GM19324 (cell line): Measurements from ENCODE around the gene DCP2.

ENCODE experiments used
- ATAC-seq: cut with Tn5 transposase; IDR thresholded peaks from one replicate; pipeline ENCODE4 v1.9.1; 2021; ENCODE audit warnings: mild to moderate bottlenecking, moderate library complexity; ENCODE audit not compliant: unreplicated experiment, low FRiP score

The DCP2 gene

GRCh38 chr5:113017881-113018635 is 41.5 kb downstream of the DCP2 start:
- ATAC-seq: no peak

DNA sequence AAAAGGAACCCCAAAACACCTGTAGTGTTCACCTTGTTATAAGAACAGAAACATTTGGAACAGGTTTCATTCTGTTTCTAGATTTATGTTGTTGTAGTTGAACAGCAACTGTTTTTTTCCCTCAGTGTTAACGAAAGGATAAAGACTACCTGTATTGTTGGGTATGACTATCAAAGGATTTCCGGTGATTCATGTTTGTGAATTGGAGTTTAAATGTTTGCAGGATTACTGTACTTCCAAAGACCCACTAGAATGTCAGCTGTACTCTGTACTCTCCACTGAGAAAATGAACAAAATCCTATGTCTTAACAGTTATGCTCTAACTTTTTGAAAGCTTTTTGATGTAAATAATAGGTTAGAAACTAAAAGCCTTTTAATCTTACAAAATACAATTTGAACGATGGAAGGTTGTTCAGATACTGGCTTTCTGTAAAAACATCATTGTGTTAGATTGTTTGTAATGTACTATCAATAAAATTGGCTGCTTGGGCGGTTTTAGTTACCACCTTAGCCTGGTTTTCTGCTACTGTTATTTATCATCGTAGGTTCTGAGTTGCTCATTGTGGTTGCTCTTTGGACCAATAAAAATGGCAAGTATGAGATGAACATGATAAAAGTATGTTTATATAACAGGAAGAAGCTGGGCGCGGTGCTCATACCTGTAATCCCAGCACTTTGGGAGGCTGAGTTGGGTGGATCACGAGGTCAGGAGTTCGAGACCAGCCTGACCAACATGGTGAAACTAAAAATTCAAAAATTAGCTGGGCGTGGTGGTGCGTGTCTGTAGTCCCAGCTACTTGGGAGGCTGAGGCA is 44.1 kb downstream of the DCP2 start:
- no peak for ATAC-seq

- ATAC-seq: peak; percentile 67
Observed at GRCh38 chr5:113022661-113023060, 46.1 kb downstream of the DCP2 start.

GRCh38 chr5:113024076-113024697 is 47.6 kb downstream of the DCP2 start:
- no peak for ATAC-seq

GRCh38 chr5:113025596-113025995 is 49.0 kb downstream of the DCP2 start:
- no peak for ATAC-seq

DNA sequence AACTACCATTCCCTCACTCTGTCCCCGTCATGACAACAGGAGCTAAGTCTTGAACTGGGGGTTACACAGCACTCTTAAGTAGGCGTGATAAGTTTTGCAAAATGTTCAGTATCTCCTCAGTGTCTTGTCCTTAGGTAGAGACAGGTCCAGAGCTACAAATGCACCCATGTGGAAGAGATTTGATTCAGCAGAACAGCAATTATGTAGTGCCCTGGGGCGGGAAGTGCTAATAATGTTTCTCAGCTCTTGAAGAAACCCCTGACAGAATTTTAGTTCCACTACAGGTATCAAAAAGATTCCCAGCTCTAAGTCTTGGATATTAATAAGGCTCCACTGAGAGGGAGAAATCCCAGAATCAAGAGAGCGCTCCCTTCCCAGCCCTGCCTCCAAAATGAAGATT is 49.6 kb downstream of the DCP2 start:
- no peak for ATAC-seq

- no peak for ATAC-seq
Observed at GRCh38 chr5:113027015-113027414, 50.4 kb downstream of the DCP2 start.

GRCh38 chr5:113027431-113027830 is 50.8 kb downstream of the DCP2 start:
- no peak for ATAC-seq

- ATAC-seq: no peak
Observed at GRCh38 chr5:113029614-113030013, 53.0 kb downstream of the DCP2 start.

DNA sequence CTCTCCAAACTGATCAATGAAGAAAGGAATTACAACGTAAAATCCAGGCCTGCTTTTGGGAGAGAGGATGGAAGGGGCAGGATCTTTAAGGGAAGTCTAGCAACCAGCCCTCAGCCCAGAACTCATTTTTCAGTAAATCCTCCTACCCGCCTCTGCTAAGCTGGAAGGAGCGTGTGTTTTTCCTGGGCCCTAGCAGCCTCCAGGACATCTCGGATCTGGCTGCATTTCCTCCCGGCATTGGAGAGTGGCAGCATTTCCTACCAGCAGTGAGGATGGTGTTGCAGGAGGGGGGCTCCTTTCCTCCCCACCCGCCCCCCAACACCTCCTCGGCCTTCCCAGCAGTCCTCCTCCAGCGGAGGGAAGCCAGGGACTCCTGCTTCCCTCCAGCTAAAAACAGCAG is 54.5 kb downstream of the DCP2 start:
- ATAC-seq: no peak

- no peak for ATAC-seq
Observed at GRCh38 chr5:113031557-113031956, 55.0 kb downstream of the DCP2 start.

GRCh38 chr5:113034182-113034773 is 57.7 kb downstream of the DCP2 start:
- ATAC-seq: no peak

DNA sequence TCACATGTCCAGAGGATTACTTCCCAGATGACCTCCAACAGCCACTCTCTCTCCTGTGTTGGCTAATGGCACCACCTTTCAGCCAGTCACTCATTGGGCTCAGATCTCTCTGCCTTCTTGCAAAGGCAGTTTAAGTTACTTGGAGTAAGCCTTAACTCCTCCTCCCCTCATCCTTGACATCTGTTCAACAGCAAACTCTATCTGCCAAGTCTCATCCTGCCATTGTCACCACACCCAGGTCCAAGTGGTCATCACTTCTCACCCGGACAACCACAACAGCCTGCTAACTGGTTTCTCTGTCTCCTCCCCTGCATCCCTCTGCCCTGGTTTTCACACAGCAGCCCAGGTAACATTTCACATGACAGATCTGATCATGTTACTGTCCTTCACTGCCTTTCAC is 58.5 kb downstream of the DCP2 start:
- ATAC-seq: no peak

DNA sequence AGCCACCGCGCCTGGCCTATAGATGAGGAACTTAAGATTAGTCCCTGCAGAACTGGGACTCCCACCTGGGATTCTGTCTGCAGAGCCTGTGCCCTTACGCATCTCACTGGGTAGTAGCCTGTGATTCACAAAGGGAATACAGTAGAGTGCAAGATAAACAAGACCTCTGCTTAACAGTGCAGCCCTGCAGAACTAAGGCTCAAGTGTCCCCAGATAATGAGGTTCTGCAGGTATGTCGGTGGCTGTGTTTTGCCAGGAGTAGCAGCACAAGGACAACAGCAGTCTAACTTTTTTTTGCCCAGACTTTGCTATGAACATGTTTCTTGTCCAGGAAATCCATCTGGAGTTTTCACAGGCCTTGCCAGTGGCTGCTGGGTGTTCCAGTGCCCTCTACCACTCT is 59.7 kb downstream of the DCP2 start:
- ATAC-seq: no peak

DNA sequence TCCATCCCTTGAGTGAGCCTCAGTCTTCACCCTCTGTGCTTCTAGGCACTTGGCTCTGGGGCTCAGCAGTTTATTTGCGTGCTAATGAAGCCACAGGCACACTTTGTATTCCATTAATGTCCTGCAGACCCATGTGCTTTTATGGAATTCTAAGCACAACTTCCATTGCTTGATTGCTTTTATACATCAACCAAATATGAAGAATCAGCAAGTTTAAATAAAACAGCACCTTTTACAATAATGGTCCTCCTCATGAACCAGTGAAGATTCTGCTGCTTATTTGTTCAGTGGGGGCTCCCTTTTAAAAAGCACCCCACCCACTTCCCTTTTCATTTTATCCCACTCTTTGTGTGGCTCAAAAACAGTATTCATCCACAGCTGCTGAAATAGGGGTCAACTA is 60.2 kb downstream of the DCP2 start:
- ATAC-seq: no peak

- no peak for ATAC-seq
Observed at GRCh38 chr5:113038136-113038535, 61.5 kb downstream of the DCP2 start.

- no peak for ATAC-seq
Observed at GRCh38 chr5:113038714-113039113, 62.1 kb downstream of the DCP2 start.

DNA sequence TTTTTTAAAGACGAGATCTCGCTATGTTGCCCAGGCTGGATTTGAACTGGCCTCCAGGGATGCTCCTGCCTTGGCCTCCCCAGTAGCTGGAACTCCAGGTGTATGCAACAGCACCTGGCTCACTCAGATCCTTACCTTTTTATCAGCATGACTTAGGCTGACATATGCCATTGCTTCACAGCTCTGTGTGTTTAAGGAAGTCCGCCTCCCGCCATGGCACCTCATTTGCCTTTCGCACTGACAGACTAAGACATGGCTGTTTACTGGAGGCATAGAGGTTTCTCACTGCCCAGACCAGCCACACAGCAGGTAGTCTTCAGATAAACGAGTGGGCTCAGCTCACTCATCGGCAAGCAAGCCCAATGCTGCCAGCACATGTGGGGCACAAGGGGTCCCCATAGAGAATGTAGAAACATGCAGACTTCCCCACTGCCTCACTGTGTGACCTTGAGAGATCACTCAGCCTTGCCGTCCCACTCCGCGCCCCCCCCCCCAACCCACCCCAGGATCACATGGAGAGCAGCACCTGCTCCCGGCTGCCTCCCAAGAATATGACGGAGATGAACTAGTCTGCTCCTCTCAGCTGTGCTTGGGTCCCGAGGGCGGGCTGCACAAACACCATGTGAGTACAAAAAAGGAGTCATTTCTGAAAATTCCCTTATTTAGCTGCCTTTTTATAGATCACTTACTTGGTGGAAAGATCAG is 62.8 kb downstream of the DCP2 start:
- no peak for ATAC-seq

DNA sequence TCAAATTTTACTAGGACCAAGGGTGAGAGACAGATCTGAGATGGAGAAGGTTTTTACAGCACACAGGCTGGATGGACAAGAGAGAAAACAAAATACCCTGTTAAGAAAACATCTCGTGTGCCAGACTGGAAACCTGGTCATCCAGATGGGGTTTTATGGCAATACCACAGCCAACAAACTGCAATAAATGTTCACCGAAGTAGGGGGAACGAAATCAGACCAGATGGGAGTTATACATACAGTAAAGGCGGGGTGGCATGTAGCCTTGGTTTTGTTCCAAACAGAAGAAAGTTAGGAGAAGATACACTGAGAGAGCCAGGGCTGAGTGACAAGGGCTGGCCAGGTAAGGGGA is 63.3 kb downstream of the DCP2 start:
- no peak for ATAC-seq

- no peak for ATAC-seq
Observed at GRCh38 chr5:113040672-113041260, 64.2 kb downstream of the DCP2 start.
